CD4-positive, alpha-beta T cell (primary cell): ENCODE measurements around the gene TXLNA. TPM values are rescaled to one million over a fixed set of nuclear protein-coding genes. Genes with fewer than 3 reads are reported as not detected.

Source experiments
- ATAC-seq: fragments of 200-7000 bp; cut with Tn5 transposase; one replicate; pipeline ENCODE4 v1.10.0; 2022; ENCODE audit warnings: mild to moderate bottlenecking; ENCODE audit not compliant: poor library complexity
- CTCF ChIA-PET: fragments of 350-600 bp; sonication (Branson Sonifier 250); formaldehyde crosslinking; loops from one replicate; lab custom pipeline; 2021; ENCODE audit warnings: antibody characterized with exemption, inconsistent platforms; lab: Charles Lee
- POLR2A ChIA-PET: fragments of 350-600 bp; sonication (Branson Sonifier 250); formaldehyde crosslinking; loops from one replicate; lab custom pipeline; 2021; ENCODE audit warnings: antibody characterized with exemption, inconsistent platforms; lab: Charles Lee
- DNase-seq, 14 experiments: peaks; one replicate each; pipeline ENCODE4 v3.0.0-alpha.2; 2013 to 2020; ENCODE audit warnings: mixed read lengths in 2 of 14
- H3K27ac ChIP-seq, 2 donors: one replicate each; pipeline versions ENCODE4 v1.5.1 to v1.7.0; 2013; ENCODE audit warnings: low read length in 2 of 2, low read depth in 1 of 2, mild to moderate bottlenecking in 1 of 2
- H3K27me3 ChIP-seq, 2 experiments: 1 replicate in 1 of 2; 2 replicates in 1 of 2; pipeline versions ENCODE4 v1.6.1 to v1.7.0; 2013; ENCODE audit warnings: low read length in 2 of 2, control low read depth in 1 of 2, mild to moderate bottlenecking in 1 of 2, moderate library complexity in 1 of 2; ENCODE audit not compliant: insufficient read depth in 2 of 2, control insufficient read depth in 1 of 2
- H3K36me3 ChIP-seq: one replicate; pipeline ENCODE4 v1.6.1; 2013; ENCODE audit warnings: low read length, control low read depth; ENCODE audit not compliant: insufficient read depth
- H3K4me1 ChIP-seq: one replicate; pipeline ENCODE4 v1.6.1; 2013; ENCODE audit warnings: low read length, control low read depth; ENCODE audit not compliant: insufficient read depth
- H3K4me3 ChIP-seq: one replicate; pipeline ENCODE4 v1.5.1; 2013; ENCODE audit warnings: mild to moderate bottlenecking, low read length, moderate library complexity
- H3K9me3 ChIP-seq, 2 experiments: 1 replicate in 1 of 2; 2 replicates in 1 of 2; pipeline versions ENCODE4 v1.6.1 to v1.7.0; 2013; ENCODE audit warnings: low read length in 2 of 2, mild to moderate bottlenecking in 2 of 2, control low read depth in 1 of 2, moderate library complexity in 1 of 2; ENCODE audit not compliant: control insufficient read depth in 1 of 2, insufficient read depth in 1 of 2
- H3K27ac Mint-ChIP-seq: one replicate; pipeline ENCODE4 v1.8.0; 2020; ENCODE audit warnings: mixed read lengths
- H3K27me3 Mint-ChIP-seq: one replicate; pipeline ENCODE4 v1.8.0; 2021; ENCODE audit warnings: mixed read lengths
- H3K36me3 Mint-ChIP-seq: one replicate; pipeline ENCODE4 v1.8.0; 2021; ENCODE audit warnings: low read depth, mixed read lengths
- H3K4me1 Mint-ChIP-seq: one replicate; pipeline ENCODE4 v1.8.0; 2021; ENCODE audit warnings: low read depth, mixed read lengths
- H3K4me3 Mint-ChIP-seq: one replicate; pipeline ENCODE4 v1.8.0; 2020; ENCODE audit warnings: mild to moderate bottlenecking, mixed read lengths
- H3K9me3 Mint-ChIP-seq: one replicate; pipeline ENCODE4 v1.8.0; 2020; ENCODE audit warnings: mixed read lengths
- intact Hi-C, 2 experiments: fragments of 100-400 bp; cut with DNase I in 1 of 2; cut with micrococcal nuclease in 1 of 2; formaldehyde crosslinking; loops; one replicate each; pipeline versions ENCODE4 v1.15.1 to v1.9.0; 2023 to 2025; cut with DNase I, micrococcal nuclease
- total RNA-seq, 174 experiments: library from RNA in 2 of 174; stranded (reverse) in 2 of 174; gene quantifications; one replicate each; pipeline ENCODE4 v1.2.3 and lab custom pipeline; 2021 to 2026
- TF ChIP-seq, protein P1 (sequence below): fragments of 200-600 bp; IDR thresholded peaks from one replicate; pipeline ENCODE4 v1.8.0; 2022; ENCODE audit warnings: antibody characterized with exemption, mild to moderate bottlenecking

Gene TXLNA
- total RNA-seq, 2 experiments from 2014 or later: 6.3 to 6.4 TPM

DNA sequence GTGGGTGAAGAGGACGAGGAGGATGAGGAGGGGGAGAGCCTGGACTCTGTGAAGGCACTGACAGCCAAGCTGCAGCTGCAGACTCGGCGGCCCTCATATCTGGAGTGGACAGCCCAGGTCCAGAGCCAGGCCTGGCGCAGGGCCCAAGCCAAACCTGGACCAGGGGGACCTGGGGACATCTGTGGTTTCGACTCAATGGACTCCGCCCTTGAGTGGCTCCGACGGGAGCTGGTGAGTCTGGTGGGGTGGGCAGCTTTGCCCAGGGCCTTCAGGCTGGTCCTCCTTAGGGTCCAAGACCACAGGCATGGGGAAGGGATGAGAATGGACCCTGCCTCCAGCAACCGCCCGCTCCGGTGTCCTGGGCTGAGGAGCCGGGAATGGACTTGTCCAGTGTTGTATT, 68.0 kb downstream of the TXLNA start:
- H3K27me3 Mint-ChIP-seq: no peaks in the 10 kb centered on the region
- intact Hi-C loops: no loop called here
- TF ChIP-seq, protein P1, sequence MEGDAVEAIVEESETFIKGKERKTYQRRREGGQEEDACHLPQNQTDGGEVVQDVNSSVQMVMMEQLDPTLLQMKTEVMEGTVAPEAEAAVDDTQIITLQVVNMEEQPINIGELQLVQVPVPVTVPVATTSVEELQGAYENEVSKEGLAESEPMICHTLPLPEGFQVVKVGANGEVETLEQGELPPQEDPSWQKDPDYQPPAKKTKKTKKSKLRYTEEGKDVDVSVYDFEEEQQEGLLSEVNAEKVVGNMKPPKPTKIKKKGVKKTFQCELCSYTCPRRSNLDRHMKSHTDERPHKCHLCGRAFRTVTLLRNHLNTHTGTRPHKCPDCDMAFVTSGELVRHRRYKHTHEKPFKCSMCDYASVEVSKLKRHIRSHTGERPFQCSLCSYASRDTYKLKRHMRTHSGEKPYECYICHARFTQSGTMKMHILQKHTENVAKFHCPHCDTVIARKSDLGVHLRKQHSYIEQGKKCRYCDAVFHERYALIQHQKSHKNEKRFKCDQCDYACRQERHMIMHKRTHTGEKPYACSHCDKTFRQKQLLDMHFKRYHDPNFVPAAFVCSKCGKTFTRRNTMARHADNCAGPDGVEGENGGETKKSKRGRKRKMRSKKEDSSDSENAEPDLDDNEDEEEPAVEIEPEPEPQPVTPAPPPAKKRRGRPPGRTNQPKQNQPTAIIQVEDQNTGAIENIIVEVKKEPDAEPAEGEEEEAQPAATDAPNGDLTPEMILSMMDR: no peak
- H3K4me1 Mint-ChIP-seq: peaks cover 57% of the 10 kb centered on the region
- CTCF ChIA-PET: interaction anchor here (0.8 to 4.5 kb wide), 17 partner anchors 8 to 90 kb away, joined by 3 to 48 read pairs (median 5); partner anchors contain the start of genes HDAC1 and IQCC
- no peaks in the 10 kb centered on the region for H3K36me3 ChIP-seq
- peak overlapping the region; percentile 87 to 94 for H3K27ac ChIP-seq
- no peak overlapping the region for H3K4me3 Mint-ChIP-seq
- H3K9me3 ChIP-seq: no peaks in the 10 kb centered on the region
- no peaks in the 10 kb centered on the region for H3K27me3 ChIP-seq
- peaks cover 17% of the 10 kb centered on the region for H3K36me3 Mint-ChIP-seq
- H3K27ac Mint-ChIP-seq: peak overlapping the region; percentile 99
- no peak overlapping the region for H3K4me3 ChIP-seq
- no peak for ATAC-seq
- H3K4me1 ChIP-seq: peaks cover 66% of the 10 kb centered on the region
- DNase-seq: no peak
- POLR2A ChIA-PET: interaction anchor here (1.2 to 21.2 kb wide), 12 partner anchors 7 to 147 kb away, joined by 3 to 543 read pairs (median 30); partner anchors contain the start of genes BSDC1, CCDC28B, HDAC1 and MARCKSL1
- no peaks in the 10 kb centered on the region for H3K9me3 Mint-ChIP-seq

Other genes with a start within 250 kb of the TXLNA start
- gene PTP4A2, start 241.3 kb upstream of the TXLNA start, total RNA-seq: 100 to 1,000 TPM; 282 to 287 TPM
- gene KHDRBS1, start 165.8 kb upstream of the TXLNA start, total RNA-seq: 10 to 100 TPM; 91.6 to 94.2 TPM
- 1 to 10 TPM; 7.2 to 7.9 TPM for gene TMEM39B, start 106.7 kb upstream of the TXLNA start, total RNA-seq
- gene KPNA6, start 71.6 kb upstream of the TXLNA start, total RNA-seq: 10 to 100 TPM; 47.1 to 47.8 TPM
- 1 to 10 TPM; 4.0 to 5.7 TPM for gene CCDC28B, start 20.9 kb downstream of the TXLNA start, total RNA-seq
- 1 to 10 TPM; 2.4 to 3.2 TPM for gene IQCC, start 26.0 kb downstream of the TXLNA start, total RNA-seq
- gene DCDC2B, start 29.4 kb downstream of the TXLNA start, total RNA-seq: under 1 TPM in 1 of 2 experiments, not detected in 1; 0.14 TPM
- 10 to 100 TPM; 11.5 to 12.8 TPM for gene TMEM234, start 42.7 kb downstream of the TXLNA start, total RNA-seq
- 100 to 1,000 TPM; 103 to 110 TPM for gene EIF3I, start 42.7 kb downstream of the TXLNA start, total RNA-seq
- gene FAM167B, start 67.5 kb downstream of the TXLNA start, total RNA-seq: under 1 TPM; 0.38 to 0.45 TPM
- gene LCK, start 71.6 kb downstream of the TXLNA start, total RNA-seq: 100 to 1,000 TPM; 187 to 188 TPM
- 10 to 100 TPM; 56.9 to 61.0 TPM for gene HDAC1, start 112.4 kb downstream of the TXLNA start, total RNA-seq
- gene MARCKSL1, start 156.6 kb downstream of the TXLNA start, total RNA-seq: 10 to 100 TPM; 23.4 to 23.6 TPM
- 10 to 100 TPM; 38.0 to 38.6 TPM for gene FAM229A, start 182.8 kb downstream of the TXLNA start, total RNA-seq
- gene TSSK3, start 182.9 kb downstream of the TXLNA start, total RNA-seq: under 1 TPM in 1 of 2 experiments, not detected in 1; 0.98 TPM
- gene BSDC1, start 214.8 kb downstream of the TXLNA start, total RNA-seq: 100 to 1,000 TPM; 186 to 190 TPM